AG10803 (cell line): Measurements from ENCODE around the gene CRAMP1.

Source experiments
- DNase-seq: peaks from one replicate; pipeline ENCODE4 v3.0.0; 2010; ENCODE audit warnings: low read depth
- H3K4me3 ChIP-seq: 2 replicates; pipeline ENCODE4 v1.5.1; 2011; ENCODE audit warnings: mild to moderate bottlenecking, low read length, control low read depth
- TF ChIP-seq, protein P1 (sequence below): conservative IDR thresholded peaks from 2 replicates; pipeline ENCODE4 v1.5.1; 2011; ENCODE audit warnings: mild to moderate bottlenecking, low read length, control low read depth, inconsistent platforms

CRAMP1 gene

DNA sequence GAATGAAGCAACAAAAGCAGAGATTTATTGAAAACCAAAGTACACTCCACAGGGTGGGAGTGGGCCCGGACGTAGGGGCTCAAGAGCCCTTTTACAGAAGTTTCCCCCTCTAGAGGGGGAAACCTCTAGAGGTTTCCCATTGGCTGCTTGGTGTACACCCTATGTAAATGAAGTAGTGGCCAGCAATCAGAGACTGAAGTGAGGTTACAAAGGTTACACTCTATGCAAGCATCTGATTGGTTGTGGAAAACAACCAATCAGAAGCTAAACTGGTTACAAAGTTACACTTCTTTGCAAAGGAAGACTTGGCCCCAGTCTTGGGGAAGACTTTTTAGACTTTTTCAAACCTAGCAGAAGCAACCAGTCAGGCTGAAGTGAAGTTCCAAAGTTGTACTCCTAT lies 27.1 kb downstream of the CRAMP1 start:
- H3K4me3 ChIP-seq, result no peak overlapping the region
- TF ChIP-seq, protein P1, sequence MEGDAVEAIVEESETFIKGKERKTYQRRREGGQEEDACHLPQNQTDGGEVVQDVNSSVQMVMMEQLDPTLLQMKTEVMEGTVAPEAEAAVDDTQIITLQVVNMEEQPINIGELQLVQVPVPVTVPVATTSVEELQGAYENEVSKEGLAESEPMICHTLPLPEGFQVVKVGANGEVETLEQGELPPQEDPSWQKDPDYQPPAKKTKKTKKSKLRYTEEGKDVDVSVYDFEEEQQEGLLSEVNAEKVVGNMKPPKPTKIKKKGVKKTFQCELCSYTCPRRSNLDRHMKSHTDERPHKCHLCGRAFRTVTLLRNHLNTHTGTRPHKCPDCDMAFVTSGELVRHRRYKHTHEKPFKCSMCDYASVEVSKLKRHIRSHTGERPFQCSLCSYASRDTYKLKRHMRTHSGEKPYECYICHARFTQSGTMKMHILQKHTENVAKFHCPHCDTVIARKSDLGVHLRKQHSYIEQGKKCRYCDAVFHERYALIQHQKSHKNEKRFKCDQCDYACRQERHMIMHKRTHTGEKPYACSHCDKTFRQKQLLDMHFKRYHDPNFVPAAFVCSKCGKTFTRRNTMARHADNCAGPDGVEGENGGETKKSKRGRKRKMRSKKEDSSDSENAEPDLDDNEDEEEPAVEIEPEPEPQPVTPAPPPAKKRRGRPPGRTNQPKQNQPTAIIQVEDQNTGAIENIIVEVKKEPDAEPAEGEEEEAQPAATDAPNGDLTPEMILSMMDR, result no peak

DNA sequence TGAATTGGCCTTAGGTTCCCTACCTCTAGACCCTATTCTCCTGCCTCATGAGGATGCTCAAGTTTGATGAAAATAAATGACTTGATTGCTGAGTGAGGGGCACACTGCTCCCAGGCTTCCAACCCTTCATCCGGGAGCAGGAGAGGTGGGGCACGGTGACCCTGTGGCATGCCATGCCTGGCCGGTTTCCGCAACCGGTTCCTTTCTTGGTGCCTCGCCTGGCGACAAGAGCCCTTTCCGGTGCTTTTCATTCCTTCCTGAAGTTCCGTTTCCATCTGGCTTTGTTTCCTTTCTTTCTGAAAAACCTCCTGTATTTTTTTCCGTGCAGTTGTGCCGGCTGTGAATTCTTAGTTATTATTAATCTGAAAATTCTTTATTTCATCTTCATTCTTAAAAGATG lies 27.7 kb downstream of the CRAMP1 start:
- no peak overlapping the region for H3K4me3 ChIP-seq
- no peak for DNase-seq
- TF ChIP-seq, protein P1, result no peak

More for the DNA sequence above, 27.1 kb downstream of the CRAMP1 start:
- DNase-seq, result no peak

DNA sequence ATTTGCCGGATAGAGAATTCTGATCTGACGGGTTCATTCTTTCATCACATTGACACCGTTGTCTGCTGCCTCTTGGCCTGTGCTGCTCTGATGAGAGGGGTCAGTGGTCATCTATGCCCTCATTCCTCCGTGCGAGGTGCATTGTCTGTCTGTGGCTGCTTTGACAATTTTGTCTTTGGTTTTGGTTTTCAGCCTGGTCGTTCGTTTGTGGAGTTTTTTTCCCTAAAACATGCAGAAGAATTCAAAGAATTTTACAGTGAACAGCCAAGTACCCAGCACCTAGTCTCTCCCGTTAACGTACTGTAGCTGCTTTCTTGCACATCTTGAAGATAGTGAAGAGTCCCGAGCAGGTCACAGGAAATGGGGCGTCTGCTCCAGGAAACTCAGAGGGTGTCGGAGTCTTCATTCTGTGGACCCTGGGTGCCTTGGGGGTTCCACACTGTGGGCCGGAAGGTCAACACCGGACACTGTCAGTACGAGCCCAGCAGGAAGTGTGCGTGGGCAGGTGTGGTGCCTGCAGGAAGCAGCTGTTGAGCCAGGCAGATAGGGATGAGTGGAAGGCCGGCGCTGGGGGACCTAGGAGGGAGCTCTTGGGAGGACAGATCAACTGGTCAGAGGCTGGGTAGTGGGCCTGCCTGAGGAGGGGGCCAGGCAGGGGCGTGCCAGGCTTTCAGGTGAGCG lies 28.2 kb downstream of the CRAMP1 start:
- no peak for DNase-seq
- TF ChIP-seq, protein P1, result no peak
- no peak overlapping the region for H3K4me3 ChIP-seq

DNA sequence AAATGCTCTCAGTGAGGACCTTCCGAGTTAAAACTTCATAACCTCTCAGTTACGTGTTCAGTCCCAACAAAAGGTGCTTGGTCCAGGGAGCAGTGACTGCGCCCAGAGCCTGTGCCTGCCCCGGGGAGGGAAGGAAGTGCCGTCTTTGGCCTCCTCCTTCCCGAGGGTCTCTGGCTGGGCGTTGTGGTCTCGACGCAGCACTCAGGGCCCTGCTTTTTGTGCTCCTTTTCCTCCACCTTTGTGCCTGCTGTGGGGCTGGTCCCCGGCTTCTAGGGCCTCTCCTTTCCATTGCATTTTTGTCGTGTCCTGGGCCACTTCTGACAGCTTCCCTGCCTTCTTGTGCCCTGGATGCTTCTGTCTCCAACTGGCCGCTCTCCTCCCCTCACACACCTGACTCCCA lies 29.1 kb downstream of the CRAMP1 start:
- no peak overlapping the region for H3K4me3 ChIP-seq
- TF ChIP-seq, protein P1, result no peak
- no peak for DNase-seq

DNA sequence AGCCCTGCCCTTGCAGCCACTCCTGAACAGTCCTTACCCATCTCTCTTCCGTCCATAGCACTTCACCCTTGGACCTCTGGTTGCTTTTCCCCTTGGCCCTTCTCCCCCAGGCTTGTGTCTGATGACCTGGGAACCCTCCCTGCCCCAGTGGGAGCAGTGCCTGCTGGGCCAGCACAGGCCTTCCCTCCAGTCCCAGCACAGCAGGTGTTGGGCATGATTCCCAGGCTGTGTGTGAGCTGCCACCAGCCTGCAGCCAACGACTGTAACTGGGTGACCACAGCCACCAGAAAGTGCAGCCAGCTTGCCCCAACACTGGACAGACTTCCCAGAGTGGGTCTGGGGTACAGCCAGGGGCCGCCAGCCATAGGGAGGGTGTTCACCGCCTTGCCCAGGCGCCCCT lies 30.0 kb downstream of the CRAMP1 start:
- H3K4me3 ChIP-seq, result no peak overlapping the region
- TF ChIP-seq, protein P1, result no peak
- DNase-seq, result no peak

DNA sequence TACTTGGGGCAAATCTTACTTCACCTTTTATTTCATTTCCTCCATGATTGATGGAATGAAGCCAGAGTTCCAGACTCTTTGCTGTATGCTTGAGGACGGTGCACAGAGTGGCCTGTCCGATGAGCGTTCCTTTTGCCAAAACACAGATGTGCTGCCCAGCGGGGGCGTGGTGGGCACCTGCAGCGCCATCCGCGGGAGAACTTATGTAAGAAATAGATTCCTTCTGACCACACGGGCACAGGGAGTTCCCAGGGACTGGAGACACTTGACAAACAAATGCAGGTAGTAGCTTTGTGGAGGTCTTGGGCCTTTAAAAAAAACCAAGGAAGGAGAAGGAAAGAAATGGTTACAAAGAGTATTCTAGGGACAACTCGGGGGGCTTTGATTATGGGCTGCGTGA lies 30.6 kb downstream of the CRAMP1 start:
- DNase-seq, result no peak
- TF ChIP-seq, protein P1, result no peak
- no peak overlapping the region for H3K4me3 ChIP-seq

DNA sequence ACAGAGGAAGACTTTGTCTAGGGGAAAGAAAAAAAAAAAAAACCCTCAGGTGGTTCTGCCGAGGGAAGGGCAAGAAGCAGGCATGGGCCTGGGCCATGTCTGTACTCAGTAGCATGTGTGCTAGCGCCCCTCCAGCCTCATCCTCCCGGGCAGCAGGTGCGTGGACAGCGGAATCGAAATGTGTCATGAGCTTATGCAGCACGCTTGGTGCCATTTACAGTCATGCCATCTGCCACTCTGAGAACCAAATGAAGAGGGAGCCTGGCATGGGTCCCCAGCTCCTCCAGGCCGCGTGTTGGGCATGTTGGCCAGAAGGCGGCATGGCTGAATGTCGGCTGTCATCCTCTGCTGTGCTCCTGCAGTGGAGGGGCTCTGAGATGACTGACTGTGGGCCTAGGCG lies 31.4 kb downstream of the CRAMP1 start:
- TF ChIP-seq, protein P1, result no peak
- no peak overlapping the region for H3K4me3 ChIP-seq
- DNase-seq, result no peak
